ENCODE data around the gene DOK7. TPM values are rescaled to one million over a fixed set of nuclear protein-coding genes. Genes with fewer than 3 reads are reported as not detected.
A peak's percentile ranks its signal among the peaks of the same experiment; 100 is the strongest.

DOK7 gene
- total RNA-seq, 6 experiments from 2014 or later, result 0.73 to 2.4 (median 1.5) TPM

DNA sequence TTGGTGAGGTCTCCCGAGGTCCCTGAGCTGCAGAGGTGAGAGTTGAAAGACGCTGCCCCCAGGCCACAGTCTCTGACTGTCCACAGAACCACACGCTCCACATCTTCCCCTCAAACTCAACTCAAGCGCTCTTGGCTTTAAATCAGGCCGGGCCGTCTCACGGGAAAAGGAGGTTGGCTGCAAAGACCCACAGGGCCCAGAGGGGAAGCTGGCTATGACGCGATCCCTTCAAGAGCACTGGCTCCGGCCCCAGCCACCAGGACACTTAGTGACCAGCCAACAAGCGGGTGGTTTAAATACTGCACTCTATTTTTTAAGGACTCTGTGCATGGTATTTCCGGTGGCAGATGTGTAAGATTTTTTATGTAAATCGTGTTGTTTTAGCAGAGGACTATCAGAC, 49.2 kb downstream of the DOK7 start:
- Histone ChIP-seq H3K27ac (no peak overlapping the region), H3K4me1 (no peaks in the 10 kb centered on the region), H3K9me3 (no peaks in the 10 kb centered on the region), H3K4me3 (no peak overlapping the region), H3K27me3 (no peaks in the 10 kb centered on the region), H3K36me3 (peaks cover 0 to 53% (median 15%) of the 10 kb centered on the region in 4 donors)
- no peak for TF ChIP-seq POLR2A (IDR thresholded peaks at IDR 0.05)
- TF ChIP-seq, protein P1, sequence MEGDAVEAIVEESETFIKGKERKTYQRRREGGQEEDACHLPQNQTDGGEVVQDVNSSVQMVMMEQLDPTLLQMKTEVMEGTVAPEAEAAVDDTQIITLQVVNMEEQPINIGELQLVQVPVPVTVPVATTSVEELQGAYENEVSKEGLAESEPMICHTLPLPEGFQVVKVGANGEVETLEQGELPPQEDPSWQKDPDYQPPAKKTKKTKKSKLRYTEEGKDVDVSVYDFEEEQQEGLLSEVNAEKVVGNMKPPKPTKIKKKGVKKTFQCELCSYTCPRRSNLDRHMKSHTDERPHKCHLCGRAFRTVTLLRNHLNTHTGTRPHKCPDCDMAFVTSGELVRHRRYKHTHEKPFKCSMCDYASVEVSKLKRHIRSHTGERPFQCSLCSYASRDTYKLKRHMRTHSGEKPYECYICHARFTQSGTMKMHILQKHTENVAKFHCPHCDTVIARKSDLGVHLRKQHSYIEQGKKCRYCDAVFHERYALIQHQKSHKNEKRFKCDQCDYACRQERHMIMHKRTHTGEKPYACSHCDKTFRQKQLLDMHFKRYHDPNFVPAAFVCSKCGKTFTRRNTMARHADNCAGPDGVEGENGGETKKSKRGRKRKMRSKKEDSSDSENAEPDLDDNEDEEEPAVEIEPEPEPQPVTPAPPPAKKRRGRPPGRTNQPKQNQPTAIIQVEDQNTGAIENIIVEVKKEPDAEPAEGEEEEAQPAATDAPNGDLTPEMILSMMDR (IDR thresholded peaks at IDR 0.05), result no peak
- ATAC-seq, result no peak
- 97% methylated on average over 5 of the region's 13 CpGs for WGBS (ENCODE audit: insufficient coverage, low coverage, low lambda C conversion rate, missing lambda C conversion rate)
- intact Hi-C loops (cut with DNase I), result no loop called here
- no peak for DNase-seq

DNA sequence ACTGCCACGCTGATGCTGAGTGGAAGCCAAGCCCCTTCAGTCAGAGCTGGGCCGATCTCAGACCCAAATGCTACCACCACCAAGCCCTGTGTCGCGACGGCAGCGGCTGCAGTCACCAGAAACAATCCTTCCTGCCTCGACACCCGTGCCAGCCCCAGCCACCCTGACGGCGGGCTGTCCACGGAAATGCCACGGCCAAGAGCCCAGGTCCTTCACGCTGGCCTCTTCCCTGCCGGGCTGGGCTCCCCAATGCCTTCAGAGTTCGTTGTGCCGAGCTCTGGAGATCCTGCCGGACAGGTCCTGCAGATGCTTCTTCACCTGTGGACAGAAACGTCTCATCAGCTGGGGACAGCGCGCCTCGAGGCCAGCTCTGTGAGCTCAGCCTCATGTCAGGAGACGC, 49.6 kb downstream of the DOK7 start:
- DNase-seq, result peak in 1 of 3 donors; percentile 46
- Histone ChIP-seq H3K4me3 (no peak overlapping the region), H3K36me3 (peaks cover 0 to 56% (median 17%) of the 10 kb centered on the region in 4 donors), H3K4me1 (no peaks in the 10 kb centered on the region), H3K27ac (no peak overlapping the region), H3K27me3 (no peaks in the 10 kb centered on the region), H3K9me3 (no peaks in the 10 kb centered on the region)
- ATAC-seq, result no peak
- TF ChIP-seq POLR2A (IDR thresholded peaks at IDR 0.05), result no peak
- TF ChIP-seq, protein P1 (IDR thresholded peaks at IDR 0.05), result no peak
- 89% methylated on average over 3 of the region's 22 CpGs for WGBS (ENCODE audit: insufficient coverage, low coverage, low lambda C conversion rate, missing lambda C conversion rate)
- intact Hi-C loops (cut with DNase I), result no loop called here

DNA sequence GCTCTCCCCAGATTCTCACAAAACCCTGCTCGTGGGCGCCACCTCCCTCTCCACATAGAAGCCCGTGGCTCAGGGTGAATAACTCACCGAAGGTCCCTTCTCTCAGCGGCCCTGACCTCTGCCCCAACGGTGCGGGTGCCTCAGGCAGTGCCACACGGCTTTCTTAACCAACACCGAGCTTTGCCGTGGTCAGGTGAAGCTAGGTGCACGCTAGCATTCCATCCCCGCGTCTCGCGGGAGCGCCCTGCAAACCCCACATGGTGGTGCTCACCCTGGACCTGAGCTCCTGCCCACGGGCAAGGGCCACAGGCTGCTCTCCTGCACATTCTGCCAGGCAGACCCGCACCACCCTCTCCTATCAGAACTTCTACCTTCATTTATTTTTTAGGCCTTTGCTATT, 50.7 kb downstream of the DOK7 start:
- Histone ChIP-seq H3K27ac (no peak overlapping the region), H3K36me3 (peaks cover 0 to 58% (median 16%) of the 10 kb centered on the region in 4 donors), H3K4me3 (no peak overlapping the region), H3K4me1 (no peaks in the 10 kb centered on the region), H3K27me3 (no peaks in the 10 kb centered on the region), H3K9me3 (no peaks in the 10 kb centered on the region)
- intact Hi-C loops (cut with DNase I), result no loop called here
- ATAC-seq (no peak), DNase-seq (peak in 1 of 3 donors; percentile 53)
- TF ChIP-seq, protein P1 (IDR thresholded peaks at IDR 0.05), result no peak
- no peak for TF ChIP-seq POLR2A (IDR thresholded peaks at IDR 0.05)
- 100% methylated on average over 4 of the region's 18 CpGs for WGBS (ENCODE audit: insufficient coverage, low coverage, low lambda C conversion rate, missing lambda C conversion rate)

DNA sequence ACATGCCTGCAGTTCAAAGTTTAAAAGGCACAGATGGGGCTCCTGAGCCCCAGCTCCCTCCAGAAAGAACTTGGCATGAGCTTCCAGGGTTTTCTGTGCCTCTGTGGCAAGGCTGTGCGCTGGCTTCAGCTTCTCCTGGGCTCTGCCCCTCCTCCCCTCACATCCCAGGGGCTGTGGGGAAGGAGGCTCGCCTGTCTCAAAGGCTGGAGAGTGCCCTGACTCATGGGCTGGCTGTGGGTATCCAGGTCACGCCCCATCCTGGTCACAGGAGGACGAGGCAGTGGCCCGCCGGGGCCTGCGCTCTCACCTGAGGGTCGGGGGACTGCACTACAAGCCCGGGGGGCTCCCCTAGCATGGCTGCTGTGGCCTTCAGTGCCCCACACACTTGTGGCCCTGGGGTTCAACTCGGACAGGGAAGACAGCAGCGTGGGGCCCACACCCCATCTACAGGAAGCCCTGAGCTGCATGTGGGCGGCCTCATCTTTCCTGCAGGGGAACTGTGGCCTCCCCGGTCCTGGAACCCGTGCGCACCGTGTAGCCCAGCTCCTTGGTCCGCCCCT, 51.2 kb downstream of the DOK7 start:
- DNase-seq, result peak in 1 of 3 donors; percentile 55
- TF ChIP-seq, protein P1 (IDR thresholded peaks at IDR 0.05), result no peak
- TF ChIP-seq POLR2A (IDR thresholded peaks at IDR 0.05), result no peak
- peaks cover 0 to 59% (median 16%) of the 10 kb centered on the region in 4 donors for H3K36me3 ChIP-seq
- intact Hi-C loops (cut with DNase I), result no loop called here
- WGBS (ENCODE audit: insufficient coverage, low coverage, low lambda C conversion rate, missing lambda C conversion rate), result 70% methylated on average over 2 of the region's 17 CpGs
- H3K27ac ChIP-seq, result no peak overlapping the region
- no peak overlapping the region for H3K4me3 ChIP-seq
- no peaks in the 10 kb centered on the region for H3K27me3 ChIP-seq
- H3K4me1 ChIP-seq, result no peaks in the 10 kb centered on the region
- ATAC-seq, result no peak
- H3K9me3 ChIP-seq, result no peaks in the 10 kb centered on the region
